ENCODE measurements around the gene ALPP. TPM values are rescaled to one million over a fixed set of nuclear protein-coding genes. Genes with fewer than 3 reads are reported as not detected.
"Not testable (repeated sequence)": the region's sequence is repeated elsewhere in the genome, so short reads cannot be mapped to it uniquely, and the experiment has no call there.

The ALPP gene
- polyA plus RNA-seq, 12 donors, result 0.09 to 0.39 (median 0.13) TPM; not detected in 9

- no peak for DNase-seq
Measured at GRCh38 chr2:232420463-232421188, 42.1 kb downstream of the ALPP start.

- DNase-seq, result no peak
Measured at GRCh38 chr2:232421189-232421785, 42.7 kb downstream of the ALPP start.

GRCh38 chr2:232422051-232422450 lies 43.5 kb downstream of the ALPP start:
- DNase-seq, result no peak

GRCh38 chr2:232422996-232423395 lies 44.4 kb downstream of the ALPP start:
- not testable (repeated sequence) for DNase-seq

GRCh38 chr2:232423407-232423806 lies 44.9 kb downstream of the ALPP start:
- DNase-seq, result not testable (repeated sequence)

- DNase-seq, result no peak
Measured at GRCh38 chr2:232431705-232432590, 53.4 kb downstream of the ALPP start.

Other genes with a start within 250 kb of the ALPP start
- not detected for gene ALPG, start 28.1 kb downstream of the ALPP start, polyA plus RNA-seq (ENCODE audit: insufficient read length in 12 of 12)
- gene ALPI, start 77.4 kb downstream of the ALPP start, polyA plus RNA-seq (ENCODE audit: insufficient read length in 12 of 12), result not detected
- gene ECEL1, start 109.1 kb downstream of the ALPP start, polyA plus RNA-seq (ENCODE audit: insufficient read length in 12 of 12), result 1 to 10 TPM in 1 of 12 donors, under 1 TPM in 9, not detected in 2; 0.24 to 1.2 (median 0.44) TPM
- gene PRSS56, start 141.6 kb downstream of the ALPP start, polyA plus RNA-seq (ENCODE audit: insufficient read length in 12 of 12), result 1 to 10 TPM in 7 of 12 donors, under 1 TPM in 3, not detected in 2; 0.51 to 2.6 (median 1.3) TPM
- 100 to 1,000 TPM in 8 of 12 donors, 10 to 100 TPM in 3, not detected in 1; 67.6 to 182 (median 131) TPM for gene CHRND, start 147.4 kb downstream of the ALPP start, polyA plus RNA-seq (ENCODE audit: insufficient read length in 12 of 12)
- gene CHRNG, start 160.9 kb downstream of the ALPP start, polyA plus RNA-seq (ENCODE audit: insufficient read length in 12 of 12), result 100 to 1,000 TPM in 8 of 12 donors, 10 to 100 TPM in 4; 54.4 to 516 (median 119) TPM
- 1 to 10 TPM in 11 of 12 donors, not detected in 1; 4.0 to 9.1 (median 6.8) TPM for gene TIGD1, start 171.8 kb downstream of the ALPP start, polyA plus RNA-seq (ENCODE audit: insufficient read length in 12 of 12)
- gene EIF4E2, start 171.9 kb downstream of the ALPP start, polyA plus RNA-seq (ENCODE audit: insufficient read length in 12 of 12), result 100 to 1,000 TPM in 9 of 12 donors, 10 to 100 TPM in 2, not detected in 1; 72.7 to 141 (median 118) TPM